Activated CD4-positive, alpha-beta T cell treated with anti-CD3 and anti-CD28 coated beads for 36 hours (primary cell): ENCODE measurements around the gene PTPA. TPM values are rescaled to one million over a fixed set of nuclear protein-coding genes. Genes with fewer than 3 reads are reported as not detected.
"Not testable (repeated sequence)": the region's sequence is repeated elsewhere in the genome, so short reads cannot be mapped to it uniquely, and the experiment has no call there.

Experiments used
- ATAC-seq: fragments of 200-7000 bp; cut with Tn5 transposase; one replicate; pipeline ENCODE4 v1.10.0; 2021; ENCODE audit warnings: mild to moderate bottlenecking, moderate library complexity
- CTCF ChIA-PET: fragments of 350-600 bp; sonication (Branson Sonifier 250); formaldehyde crosslinking; loops from one replicate; lab custom pipeline; 2021; ENCODE audit warnings: antibody characterized with exemption; lab: Charles Lee
- POLR2A ChIA-PET: fragments of 350-600 bp; sonication (Branson Sonifier 250); formaldehyde crosslinking; loops from one replicate; lab custom pipeline; 2021; ENCODE audit warnings: antibody characterized with exemption, inconsistent platforms; lab: Charles Lee
- DNase-seq: peaks from one replicate; pipeline ENCODE4 v3.0.0-alpha.2; 2020
- H3K27ac Mint-ChIP-seq: one replicate; pipeline ENCODE4 v1.8.0; 2021; ENCODE audit warnings: mixed read lengths
- H3K27me3 Mint-ChIP-seq: one replicate; pipeline ENCODE4 v1.8.0; 2021; ENCODE audit warnings: mixed read lengths
- H3K36me3 Mint-ChIP-seq: one replicate; pipeline ENCODE4 v1.8.0; 2021; ENCODE audit warnings: low read depth, mixed read lengths
- H3K4me1 Mint-ChIP-seq: one replicate; pipeline ENCODE4 v1.8.0; 2021; ENCODE audit warnings: mixed read lengths
- H3K4me3 Mint-ChIP-seq: one replicate; pipeline ENCODE4 v1.8.0; 2021; ENCODE audit warnings: mild to moderate bottlenecking, moderate library complexity, mixed read lengths
- H3K9me3 Mint-ChIP-seq: one replicate; pipeline ENCODE4 v1.8.0; 2021; ENCODE audit warnings: low read depth, mixed read lengths
- intact Hi-C, 2 experiments: fragments of 100-400 bp; cut with DNase I in 1 of 2; cut with micrococcal nuclease in 1 of 2; formaldehyde crosslinking; loops; one replicate each; pipeline versions ENCODE4 v1.14.2 to v1.15.1; 2022 to 2024; cut with DNase I, micrococcal nuclease
- total RNA-seq, 2 experiments: library from RNA; stranded (reverse); gene quantifications; one replicate each; pipeline ENCODE4 v1.2.3, GENCODE V29; 2021

The PTPA gene
- total RNA-seq, 2 experiments from 2014 or later = 71.9 to 88.0 TPM

- intact Hi-C loops = no loop called here
- Mint-ChIP-seq H3K4me3 (no peak overlapping the region), H3K36me3 (no peaks in the 10 kb centered on the region), H3K9me3 (no peaks in the 10 kb centered on the region), H3K27ac (no peak overlapping the region), H3K4me1 (no peaks in the 10 kb centered on the region), H3K27me3 (no peaks in the 10 kb centered on the region)
- ChIA-PET CTCF (interaction anchor here (0.6 to 1.1 kb wide), 5 partner anchors 12 to 355 kb away, joined by 3 to 5 read pairs (median 3); no protein-coding TSS in a partner anchor), POLR2A (no interaction called here)
- no peak for DNase-seq
- ATAC-seq = no peak
Observed at GRCh38 chr9:129161534-129161837, 50.3 kb downstream of the PTPA start.

DNA sequence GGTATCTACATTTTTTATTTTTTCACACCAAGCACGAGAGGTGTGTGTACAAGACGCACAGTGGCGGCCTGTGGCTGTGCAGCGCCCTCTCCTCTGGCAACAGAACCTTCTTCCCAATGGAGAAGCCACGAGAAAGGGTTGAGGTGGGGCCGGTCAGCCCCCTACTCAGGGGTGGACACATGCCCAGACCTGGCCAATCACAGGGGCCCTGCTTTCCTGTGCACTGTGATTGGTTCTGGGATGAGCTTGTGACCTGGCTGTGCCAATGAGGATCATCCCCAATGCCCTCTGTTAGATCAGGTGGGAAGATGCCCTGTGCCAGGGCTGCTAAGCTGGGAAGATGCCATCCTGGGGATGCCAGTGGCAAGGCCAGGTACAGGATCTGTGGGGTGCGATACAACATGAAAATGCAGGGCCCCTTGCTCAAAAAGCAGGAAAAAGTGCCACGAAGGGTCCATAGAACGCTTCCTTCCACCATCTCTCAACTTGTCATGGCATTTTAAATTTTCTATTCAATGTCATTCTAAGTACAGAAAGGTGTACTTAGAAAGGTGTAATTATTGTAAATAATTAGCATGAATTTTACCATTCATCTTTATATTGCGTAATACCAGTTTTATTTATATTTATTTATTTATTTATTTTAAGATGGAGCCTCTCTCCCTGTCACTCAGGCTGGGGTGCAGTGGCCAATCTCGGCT, 51.4 kb downstream of the PTPA start:
- Mint-ChIP-seq H3K36me3 (no peaks in the 10 kb centered on the region), H3K4me3 (no peak overlapping the region), H3K4me1 (peaks cover 10% of the 10 kb centered on the region), H3K27me3 (no peaks in the 10 kb centered on the region), H3K9me3 (no peaks in the 10 kb centered on the region), H3K27ac (no peak overlapping the region)
- CTCF ChIA-PET = interaction anchor here (1.0 to 1.1 kb wide), 2 partner anchors 20 to 27 kb away, joined by 3 read pairs; no protein-coding TSS in a partner anchor
- DNase-seq (no peak), ATAC-seq (peak; percentile 39)
- intact Hi-C loops = no loop called here
- POLR2A ChIA-PET = no interaction called here

DNA sequence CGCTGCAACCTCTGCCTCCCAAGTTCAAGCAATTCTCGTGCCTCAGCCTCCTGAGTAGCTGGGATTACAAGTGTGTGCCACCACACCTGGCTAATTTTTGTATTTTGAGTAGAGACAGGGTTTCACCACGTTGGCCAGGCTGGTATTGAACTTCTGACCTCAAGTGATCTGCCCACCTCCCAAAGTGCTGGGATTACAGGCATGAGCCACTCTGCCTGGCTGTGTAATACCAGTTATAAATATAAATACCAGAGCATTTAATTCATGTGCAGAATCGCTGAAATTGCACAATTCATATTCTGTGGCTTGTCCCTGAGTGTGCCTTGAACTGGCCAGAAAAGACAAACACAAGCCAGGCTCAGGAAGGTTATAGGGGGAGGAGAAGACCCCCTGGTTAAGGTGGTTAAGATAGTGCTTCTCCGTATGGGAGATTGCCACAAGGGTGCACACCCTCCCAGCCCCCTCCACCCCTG, 52.0 kb downstream of the PTPA start:
- ATAC-seq, H3K27ac Mint-ChIP-seq, POLR2A ChIA-PET, intact Hi-C loops, H3K27me3 Mint-ChIP-seq, H3K9me3 Mint-ChIP-seq, H3K4me3 Mint-ChIP-seq, DNase-seq, H3K36me3 Mint-ChIP-seq: not testable (repeated sequence)
- H3K4me1 Mint-ChIP-seq = peaks cover 16% of the 10 kb centered on the region
- CTCF ChIA-PET = interaction anchor here (1.0 kb wide), 1 partner anchor 20 kb away, joined by 3 read pairs; no protein-coding TSS in a partner anchor

DNA sequence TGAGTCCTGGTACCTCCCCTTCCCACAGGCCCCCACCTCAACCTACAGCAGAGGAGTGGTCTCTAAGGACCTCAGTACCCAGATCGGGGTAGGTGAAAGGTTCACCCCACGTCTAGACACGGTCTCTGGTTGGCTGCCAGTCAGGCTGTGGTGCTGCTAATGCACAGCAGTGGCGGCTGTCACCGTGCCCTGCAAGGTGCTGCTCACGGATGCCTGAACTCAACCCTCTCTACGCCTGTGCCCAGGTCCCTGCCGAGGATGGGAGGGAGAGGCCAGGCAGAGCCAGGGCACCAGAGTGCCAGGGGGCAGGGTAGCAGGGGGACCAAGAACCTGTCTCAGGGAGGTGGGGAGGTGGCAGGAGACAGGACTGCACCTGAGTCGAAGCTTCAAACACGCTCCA, 52.5 kb downstream of the PTPA start:
- ChIA-PET POLR2A (no interaction called here), CTCF (interaction anchor here (1.2 to 1.4 kb wide), 2 partner anchors 9 to 21 kb away, joined by 4 to 7 read pairs; no protein-coding TSS in a partner anchor)
- ATAC-seq (no peak), DNase-seq (no peak)
- intact Hi-C loops = no loop called here
- no peak overlapping the region for H3K4me3 Mint-ChIP-seq
- no peak overlapping the region for H3K27ac Mint-ChIP-seq
- H3K27me3 Mint-ChIP-seq = no peaks in the 10 kb centered on the region
- no peaks in the 10 kb centered on the region for H3K9me3 Mint-ChIP-seq
- peaks cover 16% of the 10 kb centered on the region for H3K4me1 Mint-ChIP-seq
- H3K36me3 Mint-ChIP-seq = no peaks in the 10 kb centered on the region

- Mint-ChIP-seq H3K36me3 (no peaks in the 10 kb centered on the region), H3K9me3 (no peaks in the 10 kb centered on the region), H3K27ac (no peak overlapping the region), H3K27me3 (no peaks in the 10 kb centered on the region), H3K4me3 (no peak overlapping the region), H3K4me1 (peaks cover 16% of the 10 kb centered on the region)
- POLR2A ChIA-PET = no interaction called here
- CTCF ChIA-PET = interaction anchor here (1.2 to 1.4 kb wide), 2 partner anchors 8 to 22 kb away, joined by 4 to 7 read pairs; no protein-coding TSS in a partner anchor
- ATAC-seq = no peak
- DNase-seq = no peak
- intact Hi-C loops = no loop called here
Observed at GRCh38 chr9:129164246-129164930, 53.2 kb downstream of the PTPA start.

- Mint-ChIP-seq H3K4me3 (no peak overlapping the region), H3K36me3 (no peaks in the 10 kb centered on the region), H3K9me3 (no peaks in the 10 kb centered on the region), H3K4me1 (peaks cover 19% of the 10 kb centered on the region), H3K27ac (no peak overlapping the region), H3K27me3 (no peaks in the 10 kb centered on the region)
- ChIA-PET CTCF (interaction anchor here (0.6 to 1.7 kb wide), 3 partner anchors 22 to 591 kb away, joined by 4 to 8 read pairs (median 7); no protein-coding TSS in a partner anchor), POLR2A (no interaction called here)
- DNase-seq (no peak), ATAC-seq (no peak)
- intact Hi-C loops = no loop called here
Observed at GRCh38 chr9:129165198-129165597, 54.0 kb downstream of the PTPA start.

DNA sequence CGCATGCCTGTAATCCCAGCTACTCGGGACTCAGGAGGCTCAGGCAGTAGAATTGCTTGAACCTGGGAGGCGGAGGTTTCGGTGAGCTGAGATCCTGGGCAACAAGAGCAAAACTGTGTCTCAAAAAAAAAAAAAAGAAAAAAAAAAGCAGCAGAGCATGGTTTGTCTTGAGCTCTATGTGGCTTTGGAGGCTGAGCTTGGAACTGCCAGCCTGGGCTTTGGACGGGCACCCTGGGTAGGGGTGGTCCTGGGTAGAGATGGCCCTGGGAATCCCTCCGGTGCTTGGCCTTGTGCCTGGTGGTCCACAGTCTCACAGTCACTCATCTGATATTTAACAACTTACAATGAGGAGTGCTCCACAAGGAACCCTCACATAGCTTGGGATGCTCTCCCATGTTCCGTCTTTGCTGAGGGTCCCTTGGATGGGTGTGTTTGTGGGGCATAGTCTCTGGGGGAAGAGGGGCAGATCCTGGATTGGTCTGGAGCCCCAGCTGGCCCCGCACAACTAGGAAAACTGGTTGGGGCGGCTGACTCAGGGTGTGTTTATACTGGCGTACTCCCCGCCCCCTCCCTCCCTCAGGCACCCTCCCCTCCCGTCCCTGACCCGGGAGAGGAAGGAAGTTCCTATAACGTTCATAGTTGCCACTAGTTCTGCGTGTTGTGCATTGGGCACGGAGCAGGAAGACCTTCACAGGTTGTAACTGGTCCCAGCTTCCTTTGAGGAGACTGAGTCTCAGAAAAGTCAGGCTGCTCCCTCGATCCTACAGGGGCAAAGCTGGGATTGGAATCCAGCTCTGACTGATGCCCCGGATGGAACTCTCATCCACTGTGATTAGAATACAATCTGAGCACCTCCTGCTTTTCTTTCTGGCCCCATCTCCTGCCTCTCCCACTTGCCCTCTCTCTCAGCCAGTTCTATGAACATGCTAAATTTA, 55.7 kb downstream of the PTPA start:
- intact Hi-C loops = loop anchor here in 1 of 2 experiments (2.0 kb wide), 1 partner anchor 26 kb away; no protein-coding TSS in a partner anchor
- CTCF ChIA-PET = interaction anchor here (0.6 to 1.8 kb wide), 9 partner anchors 12 to 808 kb away, joined by 3 to 8 read pairs (median 4); no protein-coding TSS in a partner anchor
- peak; percentile 54 for DNase-seq

DNA sequence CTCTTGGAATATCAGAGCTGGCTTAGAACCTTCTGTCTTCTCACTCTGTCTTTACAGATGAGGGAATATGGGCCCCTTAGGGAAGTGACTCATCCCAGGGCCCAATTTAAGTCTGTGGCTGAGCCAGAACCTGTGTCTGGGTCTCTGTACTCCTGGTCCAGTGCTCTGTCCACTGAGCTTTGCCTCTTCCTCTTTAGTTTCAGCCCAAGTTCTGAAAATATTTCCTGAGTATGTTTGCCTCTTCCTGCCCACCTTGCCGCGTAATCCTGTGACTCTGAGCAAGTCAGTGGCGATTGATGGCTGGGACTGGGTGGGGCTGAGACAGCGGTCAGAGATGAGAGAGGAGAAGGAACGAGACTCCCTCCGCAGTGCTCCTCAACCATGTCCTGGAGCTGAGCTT, 59.0 kb downstream of the PTPA start:
- ChIA-PET POLR2A (no interaction called here), CTCF (interaction anchor here (1.1 to 3.2 kb wide), 3 partner anchors 28 to 38 kb away, joined by 4 to 14 read pairs (median 5); no protein-coding TSS in a partner anchor)
- H3K27ac Mint-ChIP-seq = no peak overlapping the region
- intact Hi-C loops = loop anchor here in 1 of 2 experiments (10.0 kb wide), 2 partner anchors 155 to 315 kb away; no protein-coding TSS in a partner anchor
- no peaks in the 10 kb centered on the region for H3K36me3 Mint-ChIP-seq
- ATAC-seq = no peak
- DNase-seq = no peak
- H3K4me1 Mint-ChIP-seq = peaks cover 26% of the 10 kb centered on the region
- H3K4me3 Mint-ChIP-seq = no peak overlapping the region
- peaks cover 5% of the 10 kb centered on the region for H3K27me3 Mint-ChIP-seq
- H3K9me3 Mint-ChIP-seq = no peaks in the 10 kb centered on the region

More for the DNA sequence above, 55.7 kb downstream of the PTPA start:
- POLR2A ChIA-PET = interaction anchor here (1.1 kb wide), 1 partner anchor 11 kb away, joined by 3 read pairs; the partner anchor contains the start of gene IER5L
- H3K4me3 Mint-ChIP-seq = peak overlapping the region; percentile 55
- no peaks in the 10 kb centered on the region for H3K36me3 Mint-ChIP-seq
- H3K27me3 Mint-ChIP-seq = no peaks in the 10 kb centered on the region
- no peaks in the 10 kb centered on the region for H3K9me3 Mint-ChIP-seq
- H3K4me1 Mint-ChIP-seq = peaks cover 22% of the 10 kb centered on the region
- peak; percentile 64 for ATAC-seq
- peak overlapping the region; percentile 31 for H3K27ac Mint-ChIP-seq

GRCh38 chr9:129171993-129172751, 61.0 kb downstream of the PTPA start:
- intact Hi-C loops = loop anchor here in 1 of 2 experiments (10.0 kb wide), 2 partner anchors 153 to 313 kb away; no protein-coding TSS in a partner anchor
- peaks cover 5% of the 10 kb centered on the region for H3K27me3 Mint-ChIP-seq
- no peak for ATAC-seq
- H3K4me3 Mint-ChIP-seq = no peak overlapping the region
- CTCF ChIA-PET = interaction anchor here (0.5 to 4.5 kb wide), 9 partner anchors 8 to 1023 kb away, joined by 3 to 42 read pairs (median 4); no protein-coding TSS in a partner anchor
- peaks cover 24% of the 10 kb centered on the region for H3K4me1 Mint-ChIP-seq
- no peaks in the 10 kb centered on the region for H3K9me3 Mint-ChIP-seq
- H3K27ac Mint-ChIP-seq = no peak overlapping the region
- no peak for DNase-seq
- H3K36me3 Mint-ChIP-seq = no peaks in the 10 kb centered on the region
- POLR2A ChIA-PET = interaction anchor here (0.6 kb wide), 1 partner anchor 1043 kb away, joined by 4 read pairs; no protein-coding TSS in a partner anchor

DNA sequence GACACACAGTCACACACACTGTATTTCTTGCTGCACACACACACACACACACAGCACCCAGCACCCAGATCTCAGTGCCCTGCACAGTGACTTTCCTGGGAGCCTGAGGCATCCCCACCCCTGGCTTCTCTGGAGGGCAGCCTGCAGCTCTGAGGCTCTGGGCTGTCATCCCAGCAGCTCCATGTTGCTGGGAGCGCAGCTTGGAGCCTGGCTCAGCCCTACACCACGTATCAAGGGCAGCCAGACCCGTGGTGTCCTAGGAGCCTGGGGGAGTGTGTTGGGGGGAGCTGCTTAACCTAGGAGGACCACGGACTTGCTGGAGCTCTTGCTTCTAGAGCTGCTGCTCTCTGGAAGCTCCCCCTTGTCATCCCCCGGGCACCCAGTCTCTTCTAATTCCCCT, 61.6 kb downstream of the PTPA start:
- Mint-ChIP-seq H3K27ac (no peak overlapping the region), H3K4me1 (peaks cover 18% of the 10 kb centered on the region), H3K9me3 (no peaks in the 10 kb centered on the region), H3K27me3 (peaks cover 5% of the 10 kb centered on the region), H3K4me3 (no peak overlapping the region), H3K36me3 (no peaks in the 10 kb centered on the region)
- intact Hi-C loops = loop anchor here in 1 of 2 experiments (10.0 kb wide), 2 partner anchors 152 to 312 kb away; no protein-coding TSS in a partner anchor
- no peak for ATAC-seq
- CTCF ChIA-PET = interaction anchor here (0.5 to 4.5 kb wide), 12 partner anchors 9 to 1022 kb away, joined by 3 to 42 read pairs (median 4); no protein-coding TSS in a partner anchor
- POLR2A ChIA-PET = interaction anchor here (1.1 to 2.1 kb wide), 2 partner anchors 33 to 453 kb away, joined by 3 to 7 read pairs; partner anchors contain the start of gene NTMT1
- DNase-seq = no peak
